Ovary (tissue), 9 donors: ENCODE measurements around the gene ZNF519. TPM values are rescaled to one million over a fixed set of nuclear protein-coding genes. Genes with fewer than 3 reads are reported as not detected.

ENCODE experiments used
- DNase-seq, 5 donors: peaks; one replicate each; pipeline ENCODE4 v3.0.0-alpha.2; 2019 to 2020
- H3K27ac ChIP-seq, 2 donors: fragments of 200-600 bp; one replicate each; pipeline versions ENCODE4 v1.5.1 to v1.8.0; 2019 to 2022
- H3K27me3 ChIP-seq: fragments of 200-600 bp; one replicate; pipeline ENCODE4 v1.8.0; 2022
- H3K36me3 ChIP-seq: fragments of 200-600 bp; sonication (generic); one replicate; pipeline ENCODE4 v1.5.1; 2019
- H3K4me1 ChIP-seq: one replicate; pipeline ENCODE4 v1.8.1; 2013; ENCODE audit warnings: mild to moderate bottlenecking, moderate library complexity; ENCODE audit not compliant: insufficient read depth
- H3K4me3 ChIP-seq: fragments of 200-600 bp; sonication (generic); one replicate; pipeline ENCODE4 v1.5.1; 2017
- H3K9me3 ChIP-seq, 2 donors: fragments of 200-600 bp in 1 of 2; sonication (generic) in 1 of 2; one replicate each; pipeline versions ENCODE4 v1.5.1 to v1.8.1; 2013 to 2019; ENCODE audit warnings: mild to moderate bottlenecking in 1 of 2, moderate library complexity in 1 of 2
- CTCF ChIP-seq, 3 donors: fragments of 450-650 bp in 2 of 3; fragments of 200-600 bp in 1 of 3; IDR thresholded peaks; one replicate each; pipeline versions ENCODE4 v1.5.1 to v1.8.0; 2016 to 2022; ENCODE audit warnings: antibody characterized with exemption in 3 of 3, mild to moderate bottlenecking in 1 of 3
- EP300 ChIP-seq: sonication (generic); formaldehyde crosslinking; IDR thresholded peaks from one replicate; pipeline ENCODE4 v1.6.1; 2017; ENCODE audit warnings: antibody characterized with exemption
- POLR2A ChIP-seq: fragments of 450-650 bp; IDR thresholded peaks from one replicate; pipeline ENCODE4 v1.6.1; 2017; ENCODE audit warnings: antibody characterized with exemption, mild to moderate bottlenecking, moderate library complexity
- WGBS, 3 donors: extraction: QIAGEN DNeasy Blood & Tissue Kit in 1 of 3; methylation state at CpG; one replicate each; pipeline versions ENCODE4 v1.1.5 to v1.1.7; 2013 to 2017; 5-methylcytosine and 5-hydroxymethylcytosine counted together
- intact Hi-C, 4 donors: fragments of 100-400 bp; cut with DNase I; formaldehyde crosslinking; loops; one replicate each; pipeline versions ENCODE4 v1.11.0 to v1.15.1; 2022 to 2023
- polyA plus RNA-seq, 2 donors: library from polyadenylated mRNA; stranded (reverse); fragments of 200-250 nt in 1 of 2; fragments of 350-450 nt in 1 of 2; fragmentation: Illumina TruSeq in 1 of 2; extraction: RNeasy Lipid Tissue Mini Kit (QIAGEN cat#74804) in 1 of 2; gene quantifications; one replicate each; pipeline ENCODE4 v1.2.3, GENCODE V29; 2013 to 2014
- total RNA-seq, 7 donors: library from RNA; depleted of rRNA in 2 of 7; stranded (reverse); fragments of >200 nt in 2 of 7; fragmentation: NEBNext Ultra II Directional in 3 of 7; extraction: Animal tissue kit (Norgen Biotek cat#: 25700) in 3 of 7; gene quantifications; one replicate each; pipeline versions ENCODE4 v1.1.0 to v1.2.4, GENCODE V29; 2016 to 2023
- donor health status: DM: no; HTN: no; CAD: no; lungs with moderate emphysema.
- donor health status: DM: no; HTN: no; CAD: no.
- donor health status: Bipolar disorder and iron deficiency.
- donor health status: DM: yes; HTN: yes; CAD: no.
- donor health status: DM: no; HTN: no; CAD: no.
- donor health status: DM: yes; HTN: yes; CAD: no.

Gene ZNF519
- total and polyA plus RNA-seq, 9 donors = 5.1 to 13.1 (median 8.9) TPM

- Histone ChIP-seq H3K27ac (no peak overlapping the region), H3K4me1 (no peaks in the 10 kb centered on the region), H3K36me3 (no peaks in the 10 kb centered on the region), H3K4me3 (no peak overlapping the region), H3K9me3 (no peaks in the 10 kb centered on the region), H3K27me3 (no peaks in the 10 kb centered on the region)
- intact Hi-C loops = no loop called here
- DNase-seq = no peak
- TF ChIP-seq POLR2A (no peak), CTCF (IDR thresholded peaks at IDR 0.05) (no peak), EP300 (no peak)
- WGBS, 3 donors = 77 to 89% (median 80%) methylated on average over 2 of the region's 2 CpGs
These were observed 43.0 kb downstream of the ZNF519 start for GRCh38 chr18:14089191-14089590.

GRCh38 chr18:14086458-14087231 lies 45.6 kb downstream of the ZNF519 start:
- intact Hi-C loops = no loop called here
- Histone ChIP-seq H3K27ac (no peak overlapping the region), H3K4me1 (no peaks in the 10 kb centered on the region), H3K36me3 (no peaks in the 10 kb centered on the region), H3K9me3 (no peaks in the 10 kb centered on the region), H3K4me3 (no peak overlapping the region), H3K27me3 (no peaks in the 10 kb centered on the region)
- DNase-seq = no peak
- WGBS, 3 donors = 26 to 35% (median 32%) methylated on average over 9 of the region's 9 CpGs
- TF ChIP-seq POLR2A (no peak), CTCF (IDR thresholded peaks at IDR 0.05) (no peak), EP300 (no peak)

GRCh38 chr18:14085770-14086457 lies 46.3 kb downstream of the ZNF519 start:
- WGBS, 3 donors = 87 to 92% (median 87%) methylated on average over 8 to 9 of the region's 9 CpGs
- no peak overlapping the region for H3K27ac ChIP-seq
- TF ChIP-seq EP300 = no peak
- no peak for TF ChIP-seq CTCF (IDR thresholded peaks at IDR 0.05)
- TF ChIP-seq POLR2A = no peak
- no peaks in the 10 kb centered on the region for H3K27me3 ChIP-seq
- no peaks in the 10 kb centered on the region for H3K4me1 ChIP-seq
- H3K4me3 ChIP-seq = no peak overlapping the region
- DNase-seq = no peak
- no peaks in the 10 kb centered on the region for H3K9me3 ChIP-seq
- intact Hi-C loops = no loop called here
- H3K36me3 ChIP-seq = no peaks in the 10 kb centered on the region

GRCh38 chr18:14075196-14075595 lies 57.0 kb downstream of the ZNF519 start:
- H3K4me3 ChIP-seq = no peak overlapping the region
- H3K36me3 ChIP-seq = no peaks in the 10 kb centered on the region
- H3K9me3 ChIP-seq = peaks cover 0 to 4% of the 10 kb centered on the region in 2 donors
- WGBS, 3 donors = 96 to 97% (median 96%) methylated on average over 3 of the region's 3 CpGs
- H3K4me1 ChIP-seq = no peaks in the 10 kb centered on the region
- no peak for DNase-seq
- H3K27me3 ChIP-seq = no peaks in the 10 kb centered on the region
- intact Hi-C loops = no loop called here
- no peak overlapping the region for H3K27ac ChIP-seq
- no peak for TF ChIP-seq POLR2A
- no peak for TF ChIP-seq CTCF (IDR thresholded peaks at IDR 0.05)
- TF ChIP-seq EP300 = no peak
